ENCODE data around the gene LGALS3BP.
"Not testable (repeated sequence)": the region's sequence is repeated elsewhere in the genome, so short reads cannot be mapped to it uniquely, and the experiment has no call there.

LGALS3BP gene

GRCh38 chr17:78979780-78980623 lies at the start of gene LGALS3BP:
TSS of gene LGALS3BP (minus strand) at chr17:78979923. CDS start at chr17:78977191, 2,732 bp downstream.
- DNase-seq, result peak; percentile 98

GRCh38 chr17:79028496-79029326 lies 49.0 kb upstream of the LGALS3BP start:
- DNase-seq, result no peak

DNA sequence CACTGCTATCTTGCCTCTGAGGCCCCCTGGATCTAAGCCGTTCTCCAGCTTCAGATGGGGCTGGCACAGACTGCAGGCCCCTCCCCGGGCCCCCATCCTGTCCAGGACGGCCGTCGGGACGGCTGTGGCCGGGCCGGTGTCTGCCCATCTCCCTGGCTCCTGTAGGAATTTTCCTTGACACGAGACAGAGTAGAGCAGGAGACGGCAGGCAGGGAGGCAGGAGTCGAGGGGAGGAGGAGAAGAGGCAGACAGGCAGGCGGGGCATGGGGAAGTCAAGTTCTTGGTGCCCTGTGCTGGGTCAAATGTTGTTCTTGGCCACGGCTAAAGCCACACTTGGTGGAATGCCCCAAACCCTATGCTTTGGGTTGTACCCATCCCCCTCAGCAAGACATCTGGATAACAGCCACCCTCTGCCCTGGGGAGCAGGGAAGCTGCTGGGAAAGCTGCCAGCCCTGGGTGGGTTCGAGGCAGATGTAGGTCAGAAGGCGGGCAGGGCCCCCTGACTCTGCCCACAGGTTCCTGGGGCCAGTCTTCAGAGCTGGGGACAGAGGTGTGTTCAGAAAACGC lies 48.3 kb upstream of the LGALS3BP start:
- DNase-seq, result no peak

DNA sequence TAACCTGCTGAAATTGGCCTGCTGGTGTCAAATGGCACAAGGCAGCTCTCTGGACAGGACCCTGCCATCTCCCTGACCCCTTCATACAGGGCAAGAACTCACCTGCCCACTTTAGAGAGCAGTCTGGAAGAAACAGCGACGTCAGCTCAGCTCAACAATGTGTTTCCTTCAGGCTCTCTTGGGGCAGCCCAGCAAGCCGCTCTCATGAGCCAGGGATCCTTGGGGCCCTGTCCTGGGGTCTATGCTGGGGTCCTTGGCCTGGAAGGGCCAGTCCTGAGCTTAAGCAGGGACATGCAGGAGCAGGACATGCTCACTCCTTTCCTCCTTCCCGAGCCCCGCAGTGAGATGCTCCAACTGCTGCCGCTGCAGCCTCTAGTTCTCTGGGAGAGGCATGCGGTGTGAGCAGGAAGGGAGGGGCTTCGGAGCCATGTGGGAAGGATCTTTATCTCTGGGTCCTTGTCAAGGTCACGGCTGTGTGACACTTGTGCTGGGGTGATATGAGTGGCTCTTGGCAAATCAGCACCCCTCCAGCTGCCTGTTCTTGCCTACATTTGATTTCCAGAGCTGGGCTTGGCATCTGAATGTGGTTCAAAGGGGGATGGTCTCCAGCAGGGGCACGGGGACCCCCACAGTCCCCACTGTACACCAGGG lies 47.7 kb upstream of the LGALS3BP start:
- no peak for DNase-seq

- no peak for DNase-seq
Measured at GRCh38 chr17:79026376-79027273, 46.9 kb upstream of the LGALS3BP start.

- DNase-seq, result no peak
Measured at GRCh38 chr17:79024901-79025737, 45.4 kb upstream of the LGALS3BP start.

GRCh38 chr17:79023886-79024771 lies 44.4 kb upstream of the LGALS3BP start, which contains the start of gene C1QTNF1:
TSS of gene C1QTNF1 (plus strand) at chr17:79024169. CDS start at chr17:79043969, 19,800 bp downstream.
- DNase-seq, result no peak

DNA sequence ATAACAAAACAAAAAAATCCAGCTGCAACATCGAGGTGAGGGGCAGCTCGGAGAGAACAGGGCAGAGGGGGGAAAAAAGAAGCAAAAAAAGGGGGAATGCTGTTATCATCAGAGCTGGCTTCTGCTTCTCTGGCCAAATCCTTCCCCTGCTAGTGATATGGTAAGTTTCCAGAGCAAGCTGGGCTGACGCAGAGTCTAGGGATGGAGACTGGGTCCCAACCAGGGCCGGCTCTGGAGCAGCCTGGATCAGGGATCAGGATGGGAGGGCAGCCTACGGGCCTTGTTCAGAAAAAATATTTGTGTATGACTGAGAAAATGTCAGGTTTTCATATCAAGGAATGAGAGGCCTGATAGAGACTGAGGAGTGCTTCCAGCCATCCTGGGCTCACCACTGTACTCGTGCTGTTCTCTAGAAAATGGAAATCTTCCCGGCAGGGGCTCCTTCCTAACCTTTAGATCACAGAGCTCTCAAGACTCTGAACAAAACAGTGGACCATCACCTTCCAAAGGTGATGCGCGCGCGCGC lies 43.5 kb upstream of the LGALS3BP start:
- DNase-seq, result no peak

DNA sequence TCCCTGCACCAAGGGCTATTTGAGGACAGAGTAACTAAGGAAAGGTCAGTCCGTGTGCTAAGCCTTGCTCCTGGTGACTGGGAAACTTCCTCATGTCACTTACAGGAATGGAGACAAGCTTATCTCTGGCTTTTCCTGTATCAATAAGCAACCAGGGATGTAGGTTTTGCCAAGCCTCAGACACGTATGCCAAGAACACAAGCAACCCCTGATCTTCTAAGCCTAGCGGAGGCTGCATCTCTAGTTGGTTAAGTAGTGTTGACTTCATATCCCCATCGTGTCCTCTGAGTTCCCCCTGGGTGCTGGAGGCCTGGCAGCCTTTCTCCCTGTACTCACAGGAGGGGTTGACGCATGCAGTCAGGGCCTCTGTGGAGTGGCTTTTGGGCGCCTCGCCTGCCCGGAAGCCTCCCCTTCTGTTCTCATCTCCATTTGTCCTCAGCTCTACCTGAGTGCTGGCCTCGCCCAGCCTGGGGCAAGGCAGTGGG lies 42.8 kb upstream of the LGALS3BP start:
- DNase-seq, result no peak

DNA sequence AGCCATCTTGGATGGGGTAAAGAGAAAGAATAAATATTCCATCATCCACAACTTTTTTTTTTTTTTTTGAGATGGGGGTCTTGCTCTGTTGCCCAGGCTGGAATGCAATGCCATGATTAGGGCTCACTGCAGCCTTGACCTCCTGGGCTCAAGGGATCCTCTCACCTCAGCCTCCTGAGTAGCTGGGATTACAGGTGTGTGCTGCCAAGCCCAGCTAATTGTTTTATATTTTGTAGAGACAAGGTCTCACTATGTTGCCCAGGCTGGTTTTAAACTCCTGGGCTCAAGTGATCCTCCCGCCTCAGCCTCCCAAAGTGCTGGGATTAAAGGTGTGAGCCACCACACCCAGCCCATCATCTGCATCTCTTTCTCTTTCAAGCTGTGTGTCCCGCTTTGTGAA lies 42.2 kb upstream of the LGALS3BP start:
- DNase-seq, result not testable (repeated sequence)

DNA sequence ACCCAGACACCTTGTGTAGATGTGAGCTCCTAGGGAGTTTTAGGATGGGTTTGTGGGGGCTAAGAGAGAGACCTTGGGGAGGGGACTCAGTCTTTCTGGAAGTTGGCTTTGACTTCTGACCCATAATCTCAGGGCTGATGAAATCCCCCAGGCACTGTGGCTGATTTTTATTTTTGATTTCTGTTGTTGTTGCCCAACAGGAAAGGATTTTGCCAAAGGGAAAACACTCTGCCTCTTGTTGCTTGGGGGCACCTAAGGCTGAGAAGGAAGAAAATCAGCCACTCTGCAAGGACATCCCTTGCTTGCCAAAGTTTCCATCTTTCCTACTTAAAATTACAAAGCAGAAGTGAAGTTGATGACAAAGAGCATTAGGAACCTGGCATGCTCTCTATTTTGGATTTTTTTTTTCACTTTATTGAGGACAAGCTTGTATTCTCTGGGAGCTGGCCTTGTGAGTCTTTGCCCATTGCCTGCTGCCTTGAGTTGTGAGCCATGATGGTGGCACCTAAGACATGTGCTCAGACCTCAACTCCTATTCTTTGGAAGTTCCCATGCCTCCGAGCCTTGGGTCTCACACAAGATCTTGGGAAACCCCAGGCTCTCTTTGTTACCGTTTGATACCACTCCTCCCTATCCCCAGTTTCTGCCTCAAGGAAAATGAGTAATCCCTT lies 41.0 kb upstream of the LGALS3BP start:
- no peak for DNase-seq

- DNase-seq, result peak; percentile 50
Measured at GRCh38 chr17:79019632-79020584, 40.2 kb upstream of the LGALS3BP start.

DNA sequence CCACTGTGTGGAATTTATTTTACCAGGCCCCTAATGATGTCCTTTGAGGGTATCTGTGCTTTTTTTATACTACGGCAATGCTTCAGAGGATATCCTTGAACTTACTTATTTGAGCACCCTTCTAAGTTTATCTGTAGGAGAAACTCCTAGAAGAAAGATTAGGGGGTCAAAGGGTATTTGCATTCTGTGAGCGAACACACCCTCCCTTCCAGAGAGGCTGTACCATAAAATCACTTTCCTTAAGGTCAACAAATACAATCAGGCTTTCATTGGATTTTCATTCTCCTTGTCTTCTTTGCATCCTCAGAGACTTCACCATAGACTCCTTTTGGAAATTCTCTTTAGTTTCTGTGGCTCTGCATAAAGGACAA lies 39.5 kb upstream of the LGALS3BP start:
- no peak for DNase-seq

DNA sequence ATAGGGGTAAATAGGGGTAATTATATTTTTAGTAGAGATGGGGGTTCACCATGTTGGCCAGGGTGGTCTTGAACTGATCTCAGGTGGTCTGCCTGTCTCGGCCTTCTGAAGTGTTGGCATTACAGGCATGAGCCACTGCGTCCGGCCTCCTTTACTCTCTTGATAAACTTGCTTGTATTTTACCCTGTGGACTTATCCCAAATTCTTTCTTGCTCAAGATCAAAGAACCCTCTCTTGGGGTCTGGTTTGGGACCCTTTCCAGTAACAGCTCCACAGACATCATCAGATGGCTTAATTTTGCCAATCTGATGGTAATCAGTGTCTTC lies 38.6 kb upstream of the LGALS3BP start:
- DNase-seq, result no peak

- DNase-seq, result no peak
Measured at GRCh38 chr17:79017546-79018369, 38.0 kb upstream of the LGALS3BP start.

GRCh38 chr17:79014158-79014758 lies 34.5 kb upstream of the LGALS3BP start:
- no peak for DNase-seq

Measured in NCI-H1092 treated with DMSO at 0.1 percent for 48 hours (cell line).